ENCODE results near the gene ZNF722. TPM values are rescaled to one million over a fixed set of nuclear protein-coding genes. Genes with fewer than 3 reads are reported as not detected.
"Not testable (repeated sequence)": the region's sequence is repeated elsewhere in the genome, so short reads cannot be mapped to it uniquely, and the experiment has no call there.

ZNF722 gene
- total RNA-seq = not detected

- DNase-seq = no peak
- Histone ChIP-seq H3K9me3 (peaks cover 15 to 37% of the 10 kb centered on the region in 2 donors), H3K36me3 (no peaks in the 10 kb centered on the region), H3K4me3 (no peak within 1 kb of the TSS), H3K27ac (no peak within 1 kb of the TSS), H3K27me3 (no peaks in the 10 kb centered on the region), H3K4me1 (no peaks in the 10 kb centered on the region)
- in situ Hi-C loops (cut with MboI; ENCODE audit: low pct_ligation_motif_present in 1 of 4, low pct_unique_long_range_greater_than_20kb in 1 of 4, low sequenced_read_pairs in 3 of 4) (no loop called here), intact Hi-C loops (cut with DNase I; ENCODE audit: low total_unique reads) (no loop called here)
- TF ChIP-seq EP300 (IDR thresholded peaks at IDR 0.05; ENCODE audit: low read depth) = no peak
- TF ChIP-seq POLR2AphosphoS5 (IDR thresholded peaks at IDR 0.05) = no peak
- no peak for TF ChIP-seq POLR2A (IDR thresholded peaks at IDR 0.05)
- TF ChIP-seq CTCF (IDR thresholded peaks at IDR 0.05) = no peak
- WGBS, 2 donors (ENCODE audit: low coverage in 1 of 2) = 78 to 89% methylated on average over 3 to 10 of the region's 10 CpGs
These were observed at the start of gene ZNF722 for GRCh38 chr7:63998549-63998948. Gene ZNF722 (plus strand): TSS chr7:63998849. CDS start chr7:63998962, 113 bp downstream.

DNA sequence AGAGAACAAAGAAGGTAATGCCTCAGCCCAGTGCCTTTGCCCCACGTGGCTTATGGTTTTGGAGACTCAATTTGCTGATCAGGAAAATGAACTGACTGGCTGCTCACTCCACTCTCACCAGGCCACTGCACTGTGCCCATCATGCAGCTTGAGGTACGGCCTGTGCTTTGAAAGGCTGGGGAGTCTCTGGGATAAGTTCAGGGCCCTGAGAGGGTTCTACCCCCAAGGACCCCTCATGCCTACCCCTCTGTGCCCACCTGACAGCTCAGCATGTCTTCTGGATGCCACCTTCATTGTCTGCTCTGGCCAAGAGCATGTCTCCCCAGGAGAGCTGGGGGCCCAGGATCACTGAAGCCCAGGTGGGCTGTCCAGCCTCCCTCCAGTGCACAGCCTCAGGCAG is 45.5 kb upstream of the ZNF722 start:
- in situ Hi-C loops (cut with MboI; ENCODE audit: low pct_ligation_motif_present in 1 of 4, low pct_unique_long_range_greater_than_20kb in 1 of 4, low sequenced_read_pairs in 3 of 4) = no loop called here
- TF ChIP-seq CTCF (IDR thresholded peaks at IDR 0.05) (no peak), POLR2AphosphoS5 (IDR thresholded peaks at IDR 0.05) (no peak), POLR2A (IDR thresholded peaks at IDR 0.05) (no peak), EP300 (IDR thresholded peaks at IDR 0.05; ENCODE audit: low read depth) (no peak)
- Histone ChIP-seq H3K27me3 (no peaks in the 10 kb centered on the region), H3K4me1 (no peaks in the 10 kb centered on the region), H3K27ac (no peak overlapping the region), H3K9me3 (peaks cover 3 to 5% of the 10 kb centered on the region in 2 donors), H3K4me3 (no peak overlapping the region), H3K36me3 (no peaks in the 10 kb centered on the region)
- 50% methylated on average over 2 of the region's 2 CpGs; no CpG with 5 or more reads in 1 of the 2 donors for WGBS, 2 donors (ENCODE audit: low coverage in 1 of 2)
- intact Hi-C loops (cut with DNase I; ENCODE audit: low total_unique reads) = no loop called here
- no peak for DNase-seq

- H3K4me1 ChIP-seq = no peaks in the 10 kb centered on the region
- in situ Hi-C loops (cut with MboI; ENCODE audit: low pct_ligation_motif_present in 1 of 4, low pct_unique_long_range_greater_than_20kb in 1 of 4, low sequenced_read_pairs in 3 of 4) = no loop called here
- no peaks in the 10 kb centered on the region for H3K36me3 ChIP-seq
- no peak overlapping the region for H3K4me3 ChIP-seq
- intact Hi-C loops (cut with DNase I; ENCODE audit: low total_unique reads) = no loop called here
- no peak for DNase-seq
- peaks cover 0 to 3% of the 10 kb centered on the region in 2 donors for H3K9me3 ChIP-seq
- no peaks in the 10 kb centered on the region for H3K27me3 ChIP-seq
- TF ChIP-seq POLR2AphosphoS5 (IDR thresholded peaks at IDR 0.05) (no peak), POLR2A (IDR thresholded peaks at IDR 0.05) (no peak), CTCF (IDR thresholded peaks at IDR 0.05) (no peak), EP300 (IDR thresholded peaks at IDR 0.05; ENCODE audit: low read depth) (no peak)
- no peak overlapping the region for H3K27ac ChIP-seq
These were observed 30.0 kb upstream of the ZNF722 start for GRCh38 chr7:63968629-63969028.

DNA sequence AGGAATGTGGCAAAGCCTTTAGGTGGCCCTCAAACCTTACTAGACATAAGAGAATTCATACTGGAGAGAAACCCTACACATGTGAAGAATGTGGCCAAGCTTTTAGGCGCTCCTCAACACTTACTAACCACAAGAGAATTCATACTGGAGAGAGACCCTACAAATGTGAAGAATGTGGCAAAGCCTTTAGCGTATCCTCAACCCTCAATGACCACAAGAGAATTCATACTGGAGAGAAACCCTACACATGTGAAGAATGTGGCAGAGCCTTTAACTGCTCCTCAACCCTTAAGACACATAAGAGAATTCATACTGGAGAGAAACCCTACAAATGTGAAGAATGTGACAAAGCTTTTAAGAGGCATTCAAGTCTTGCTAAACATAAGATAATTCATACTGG is 16.8 kb downstream of the ZNF722 start:
- DNase-seq; H3K4me1 ChIP-seq; intact Hi-C loops (cut with DNase I; ENCODE audit: low total_unique reads); H3K4me3 ChIP-seq; in situ Hi-C loops (cut with MboI; ENCODE audit: low pct_ligation_motif_present in 1 of 4, low pct_unique_long_range_greater_than_20kb in 1 of 4, low sequenced_read_pairs in 3 of 4); H3K27me3 ChIP-seq; H3K36me3 ChIP-seq; H3K27ac ChIP-seq: not testable (repeated sequence)
- WGBS, 2 donors (ENCODE audit: low coverage in 1 of 2) = 67% methylated on average over 2 of the region's 2 CpGs; no CpG with 5 or more reads in 1 of the 2 donors
- peaks cover 32 to 50% of the 10 kb centered on the region in 2 donors for H3K9me3 ChIP-seq

- Histone ChIP-seq H3K9me3 (peaks cover 28 to 55% of the 10 kb centered on the region in 2 donors), H3K4me3 (no peak overlapping the region), H3K27ac (no peak overlapping the region), H3K27me3 (no peaks in the 10 kb centered on the region), H3K4me1 (no peaks in the 10 kb centered on the region), H3K36me3 (no peaks in the 10 kb centered on the region)
- intact Hi-C loops (cut with DNase I; ENCODE audit: low total_unique reads) (no loop called here), in situ Hi-C loops (cut with MboI; ENCODE audit: low pct_ligation_motif_present in 1 of 4, low pct_unique_long_range_greater_than_20kb in 1 of 4, low sequenced_read_pairs in 3 of 4) (no loop called here)
- DNase-seq = no peak
- no peak for TF ChIP-seq EP300 (IDR thresholded peaks at IDR 0.05; ENCODE audit: low read depth)
- no peak for TF ChIP-seq POLR2AphosphoS5 (IDR thresholded peaks at IDR 0.05)
- no peak for TF ChIP-seq CTCF (IDR thresholded peaks at IDR 0.05)
- no peak for TF ChIP-seq POLR2A (IDR thresholded peaks at IDR 0.05)
- 50 to 84% methylated on average over 3 of the region's 3 CpGs for WGBS, 2 donors (ENCODE audit: low coverage in 1 of 2)
These were observed 36.7 kb downstream of the ZNF722 start for GRCh38 chr7:64035388-64035787.
